CD14-positive monocyte (primary cell): ENCODE measurements around the gene GLTP. TPM values are rescaled to one million over a fixed set of nuclear protein-coding genes. Genes with fewer than 3 reads are reported as not detected.

ENCODE experiments used
- DNase-seq, 3 donors: peaks; one replicate each; pipeline ENCODE4 v3.0.0-alpha.2; 2011 to 2022
- H2AFZ ChIP-seq: 2 replicates; pipeline ENCODE4 v1.6.0; 2012; ENCODE audit warnings: mild to moderate bottlenecking, low read depth, low read length, inconsistent platforms; ENCODE audit not compliant: insufficient read depth, poor library complexity, severe bottlenecking
- H3K27ac ChIP-seq, 2 donors: 1 replicate in 1 of 2; 2 replicates in 1 of 2; pipeline ENCODE4 v1.5.1; 2012 to 2013; ENCODE audit warnings: low read length in 2 of 2, control low read depth in 1 of 2, inconsistent platforms in 1 of 2, low read depth in 1 of 2, mild to moderate bottlenecking in 1 of 2
- H3K27me3 ChIP-seq, 2 donors: one replicate each; pipeline versions ENCODE4 v1.6.0 to v1.6.1; 2011 to 2013; ENCODE audit warnings: low read length in 2 of 2; ENCODE audit not compliant: control insufficient read depth in 2 of 2, insufficient read depth in 2 of 2
- H3K36me3 ChIP-seq, 2 donors: replicated peaks in 1 of 2; 1 replicate in 1 of 2; 2 replicates in 1 of 2; pipeline versions ENCODE4 v1.5.1 to v1.6.1; 2012 to 2013; ENCODE audit warnings: low read length in 2 of 2, control low read depth in 1 of 2, inconsistent platforms in 1 of 2, mild to moderate bottlenecking in 1 of 2; ENCODE audit not compliant: insufficient read depth in 2 of 2, control insufficient read depth in 1 of 2
- H3K4me1 ChIP-seq, 2 donors: 1 replicate in 1 of 2; 2 replicates in 1 of 2; pipeline versions ENCODE4 v1.5.1 to v1.6.1; 2012 to 2013; ENCODE audit warnings: low read length in 2 of 2, control low read depth in 1 of 2, inconsistent platforms in 1 of 2, mild to moderate bottlenecking in 1 of 2, moderate library complexity in 1 of 2; ENCODE audit not compliant: insufficient read depth in 2 of 2, control insufficient read depth in 1 of 2
- H3K4me2 ChIP-seq: replicated peaks from 2 replicates; pipeline ENCODE3; 2012; ENCODE audit warnings: low read length, moderate library complexity, mild to moderate bottlenecking; ENCODE audit not compliant: poor library complexity, severe bottlenecking; ENCODE audit errors: extremely low read depth
- H3K4me3 ChIP-seq, 3 experiments: fragments of 200-600 bp in 1 of 3; sonication (generic) in 1 of 3; replicated peaks in 1 of 3; 1 replicate in 2 of 3; 2 replicates in 1 of 3; pipeline ENCODE4 v1.5.1; 2011 to 2013; ENCODE audit warnings: low read length in 3 of 3, mild to moderate bottlenecking in 3 of 3, control low read depth in 2 of 3, low read depth in 2 of 3, inconsistent platforms in 1 of 3, moderate library complexity in 1 of 3
- H3K79me2 ChIP-seq: 2 replicates; pipeline ENCODE4 v1.6.0; 2012; ENCODE audit warnings: mild to moderate bottlenecking, control low read depth, inconsistent platforms, low read length, moderate library complexity; ENCODE audit not compliant: insufficient read depth
- H3K9ac ChIP-seq: 2 replicates; pipeline ENCODE4 v1.6.0; 2017; ENCODE audit warnings: low read length, mild to moderate bottlenecking; ENCODE audit not compliant: insufficient read depth, poor library complexity, severe bottlenecking
- H3K9me3 ChIP-seq, 2 donors: replicated peaks in 1 of 2; 1 replicate in 1 of 2; 2 replicates in 1 of 2; pipeline versions ENCODE4 v1.5.1 to v1.6.1; 2012 to 2013; ENCODE audit warnings: low read length in 2 of 2, control low read depth in 1 of 2; ENCODE audit not compliant: control insufficient read depth in 1 of 2, insufficient read depth in 1 of 2
- H4K20me1 ChIP-seq: 2 replicates; pipeline ENCODE4 v1.6.0; 2012; ENCODE audit warnings: mild to moderate bottlenecking, low read length, control low read depth, moderate library complexity; ENCODE audit not compliant: insufficient read depth
- H3K27ac Mint-ChIP-seq, 7 donors: one replicate each; pipeline ENCODE4 v1.8.0; 2020; ENCODE audit warnings: mild to moderate bottlenecking in 7 of 7, mixed read lengths in 7 of 7, moderate library complexity in 6 of 7, inconsistent platforms in 2 of 7
- H3K27me3 Mint-ChIP-seq, 3 donors: one replicate each; pipeline ENCODE4 v1.8.0; 2021 to 2022; ENCODE audit warnings: low read depth in 3 of 3, mild to moderate bottlenecking in 3 of 3, mixed read lengths in 3 of 3, moderate library complexity in 3 of 3, inconsistent platforms in 1 of 3
- H3K36me3 Mint-ChIP-seq, 2 donors: one replicate each; pipeline ENCODE4 v1.8.0; 2020; ENCODE audit warnings: mixed read lengths in 2 of 2, inconsistent platforms in 1 of 2, mild to moderate bottlenecking in 1 of 2
- H3K4me1 Mint-ChIP-seq: one replicate; pipeline ENCODE4 v1.8.0; 2020; ENCODE audit warnings: mild to moderate bottlenecking, mixed read lengths
- H3K4me3 Mint-ChIP-seq, 2 donors: one replicate each; pipeline ENCODE4 v1.8.0; 2020; ENCODE audit warnings: mild to moderate bottlenecking in 2 of 2, mixed read lengths in 2 of 2, moderate library complexity in 1 of 2
- H3K9me3 Mint-ChIP-seq, 7 donors: one replicate each; pipeline ENCODE4 v1.8.0; 2020 to 2022; ENCODE audit warnings: mixed read lengths in 7 of 7, mild to moderate bottlenecking in 6 of 7, moderate library complexity in 6 of 7, inconsistent platforms in 2 of 7
- CTCF ChIP-seq: fragments of 200-600 bp; IDR thresholded peaks from one replicate; pipeline ENCODE4 v1.8.0; 2022; ENCODE audit warnings: antibody characterized with exemption, mild to moderate bottlenecking
- WGBS: methylation state at CpG from one replicate; pipeline ENCODE4 v1.1.5; 2013; ENCODE audit warnings: missing lambda C conversion rate; ENCODE audit not compliant: insufficient coverage; 5-methylcytosine and 5-hydroxymethylcytosine counted together
- intact Hi-C, 2 donors: fragments of 100-400 bp; cut with micrococcal nuclease; formaldehyde crosslinking; loops; one replicate each; pipeline versions ENCODE4 v1.15.0 to v1.15.1; 2023
- polyA plus RNA-seq, 3 donors: library from polyadenylated mRNA; depleted of rRNA in 1 of 3; unstranded in 2 of 3; stranded (reverse) in 1 of 3; fragments of 300-500 nt in 2 of 3; fragments of >200 nt in 1 of 3; fragmentation: Illumina TruSeq in 2 of 3; gene quantifications; 1 replicate in 2 of 3; 2 replicates in 1 of 3; pipeline ENCODE4 v1.2.3, GENCODE V29; 2012 to 2021

The GLTP gene
- polyA plus RNA-seq, 3 donors = 46.2 to 65.9 (median 51.7) TPM

DNA sequence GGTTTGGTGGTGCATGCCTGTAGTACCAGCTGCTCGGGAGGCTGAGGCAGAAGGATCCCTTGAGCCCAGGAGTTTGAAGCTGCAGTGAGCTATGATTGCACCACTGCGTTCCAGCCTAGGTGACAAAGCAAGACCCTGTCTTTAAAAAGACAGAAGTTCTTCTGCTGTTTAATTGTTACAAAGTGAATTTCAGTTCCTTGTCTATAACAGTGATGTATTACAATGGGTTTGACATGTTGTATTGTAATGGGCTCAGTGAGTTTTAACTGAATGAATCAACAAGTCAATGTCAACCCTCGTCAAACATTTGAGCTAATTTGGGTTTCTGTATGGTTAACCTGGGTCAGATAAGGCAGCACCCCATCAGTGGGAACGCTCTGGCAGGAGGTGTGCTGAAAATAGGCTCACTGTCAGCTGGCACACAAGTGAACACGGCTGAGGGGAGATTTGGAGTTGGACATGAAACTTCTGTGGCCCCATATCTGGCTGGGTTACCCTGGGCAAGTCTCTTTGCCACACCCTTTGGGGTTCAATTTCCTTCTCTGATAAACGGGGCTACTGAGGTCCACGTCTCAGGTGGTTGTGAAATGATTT lies 33.1 kb downstream of the GLTP start:
- Histone ChIP-seq H2AFZ (peak overlapping the region; percentile 59), H3K27me3 (no peaks in the 10 kb centered on the region), H3K36me3 (peaks cover 4 to 16% of the 10 kb centered on the region in 2 donors), H3K79me2 (no peaks in the 10 kb centered on the region), H3K9me3 (no peaks in the 10 kb centered on the region), H3K4me3 (peak overlapping the region in 1 of 3 experiments; percentile 65), H3K27ac (peak overlapping the region; percentile 90 to 94), H4K20me1 (no peaks in the 10 kb centered on the region), H3K9ac (peak overlapping the region; percentile 30), H3K4me2 (peak overlapping the region; percentile 77), H3K4me1 (peaks cover 57 to 59% of the 10 kb centered on the region in 2 donors)
- Mint-ChIP-seq H3K27ac (peak overlapping the region; percentile 95 to 99 (median 99)), H3K4me1 (peaks cover 52% of the 10 kb centered on the region), H3K9me3 (no peaks in the 10 kb centered on the region), H3K4me3 (peak overlapping the region in 1 of 2 donors; percentile 29), H3K27me3 (peaks cover 0 to 5% (median 1%) of the 10 kb centered on the region in 3 donors), H3K36me3 (peaks cover 10 to 17% of the 10 kb centered on the region in 2 donors)
- intact Hi-C loops = loop anchor here in 1 of 2 donors (2.0 to 5.0 kb wide), 3 partner anchors 18 to 990 kb away; partner anchors contain the start of genes GLTP and SSH1
- peak; percentile 71 to 82 (median 79) for DNase-seq
- 10% methylated on average over 4 of the region's 7 CpGs for WGBS
- no peak for TF ChIP-seq CTCF

- 93% methylated on average over 4 of the region's 7 CpGs for WGBS
Observed at GRCh38 chr12:109845824-109846205, 34.5 kb downstream of the GLTP start.

More at GRCh38 chr12:109845824-109846205, 34.5 kb downstream of the GLTP start:
- Mint-ChIP-seq H3K4me1 (peaks cover 56% of the 10 kb centered on the region), H3K27ac (peak overlapping the region; percentile 95 to 99 (median 99)), H3K36me3 (peaks cover under 1 to 3% of the 10 kb centered on the region in 2 donors), H3K27me3 (peaks cover 1 to 5% (median 1%) of the 10 kb centered on the region in 3 donors), H3K4me3 (peak overlapping the region; percentile 57 to 68), H3K9me3 (no peaks in the 10 kb centered on the region)
- Histone ChIP-seq H3K4me1 (peaks cover 61% of the 10 kb centered on the region in 2 donors), H3K79me2 (no peaks in the 10 kb centered on the region), H2AFZ (peak overlapping the region; percentile 62), H3K27ac (peak overlapping the region; percentile 90 to 94), H4K20me1 (no peaks in the 10 kb centered on the region), H3K36me3 (peaks cover 0 to 2% of the 10 kb centered on the region in 2 donors), H3K9ac (peak overlapping the region; percentile 27), H3K27me3 (no peaks in the 10 kb centered on the region), H3K9me3 (no peaks in the 10 kb centered on the region), H3K4me2 (peak overlapping the region; percentile 77), H3K4me3 (peak overlapping the region; percentile 14 to 65 (median 20))
- intact Hi-C loops = loop anchor here (1.0 to 5.0 kb wide), 5 partner anchors 17 to 989 kb away; partner anchors contain the start of genes GLTP (in 1 of the 2) and SSH1 (in 1 of the 2)
- DNase-seq = peak in 1 of 3 donors; percentile 23
- no peak for TF ChIP-seq CTCF
